Measurements from ENCODE around the gene COL18A1. TPM values are rescaled to one million over a fixed set of nuclear protein-coding genes. Genes with fewer than 3 reads are reported as not detected.
"Not testable (repeated sequence)": the region's sequence is repeated elsewhere in the genome, so short reads cannot be mapped to it uniquely, and the experiment has no call there.

COL18A1 gene
- total and polyA plus RNA-seq, 9 of the 15 experiments (the other 6 are each of a cell fraction or from before 2014, with no cell fraction given), result 0.14 to 16.4 (median 2.0) TPM

- 9% methylated on average over 30 of the region's 30 CpGs for WGBS (ENCODE audit: insufficient coverage, low coverage, missing lambda C conversion rate)
- no peaks in the 10 kb centered on the region for H3K79me2 ChIP-seq (ENCODE audit: control insufficient read depth, insufficient read depth, low read length)
- in situ Hi-C loops (cut with MboI), result no loop called here
Measured at GRCh38 chr21:45560106-45561021, 155.4 kb downstream of the COL18A1 start.

DNA sequence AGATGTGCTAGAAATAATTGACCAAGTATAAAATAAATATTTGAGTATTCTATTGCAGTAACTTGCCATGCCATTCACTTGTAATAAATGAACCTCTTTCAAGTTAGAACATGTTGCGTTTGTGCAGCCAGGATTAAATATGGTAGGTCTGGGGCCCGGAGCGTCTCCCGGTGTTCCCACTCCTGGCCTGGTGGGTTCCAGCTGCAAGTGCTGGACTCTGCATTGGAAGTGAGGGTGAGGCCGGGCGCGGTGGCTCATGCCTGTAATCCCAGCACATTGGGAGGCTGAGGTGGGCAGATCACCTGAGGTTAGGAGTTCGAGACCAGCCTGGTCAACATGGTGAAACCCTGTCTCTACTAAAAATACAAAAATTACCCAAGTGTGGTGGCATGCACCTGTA is 156.3 kb downstream of the COL18A1 start:
- H3K27ac ChIP-seq (ENCODE audit: extremely low read depth, low read depth, low read length); H4K20me1 ChIP-seq (replicated peaks; ENCODE audit: control insufficient read depth, insufficient read depth, low read length); H3K79me2 ChIP-seq (ENCODE audit: control insufficient read depth, insufficient read depth, low read length); FAIRE-seq; H2AFZ ChIP-seq (ENCODE audit: low read depth, low read length); H3K9ac ChIP-seq (ENCODE audit: insufficient read depth in 1 of 2, low read depth in 2 of 2, low read length in 2 of 2); H3K36me3 ChIP-seq (ENCODE audit: control insufficient read depth, insufficient read depth, low read length); DNase-seq (ENCODE audit: extremely low read depth in 1 of 4, low spot score in 3 of 4); H3K4me3 ChIP-seq; H3K9me3 ChIP-seq (replicated peaks; ENCODE audit: control insufficient read depth, insufficient read depth, low read depth, low read length); BruUV-seq (replicated peaks); intact Hi-C loops (cut with micrococcal nuclease); POLR2A ChIA-PET; H3K4me2 ChIP-seq (ENCODE audit: insufficient read depth, low read length); CTCF ChIA-PET (ENCODE audit: low intra/inter-chr PET ratio); ATAC-seq; H3K9me1 ChIP-seq (ENCODE audit: control insufficient read depth, insufficient read depth, low read length); in situ Hi-C loops (cut with MboI): not testable (repeated sequence)
- peaks cover 51 to 82% of the 10 kb centered on the region in 2 experiments for H3K27me3 ChIP-seq (ENCODE audit: control insufficient read depth in 2 of 2, insufficient read depth in 2 of 2, low read length in 2 of 2)
- H3K4me1 ChIP-seq (replicated peaks in 1 of 2; ENCODE audit: control insufficient read depth in 2 of 2, insufficient read depth in 2 of 2, low read length in 2 of 2), result peaks cover 0 to 23% of the 10 kb centered on the region in 2 experiments; a peak in 2 of 5 replicates
- WGBS (ENCODE audit: insufficient coverage, low coverage, missing lambda C conversion rate), result 15% methylated on average over 8 of the region's 8 CpGs

More at GRCh38 chr21:45560106-45561021, 155.4 kb downstream of the COL18A1 start:
- ChIA-PET CTCF (ENCODE audit: low intra/inter-chr PET ratio) (no interaction called here), POLR2A (no interaction called here)
- TF ChIP-seq CBX2 (IDR thresholded peaks at IDR 0.05; ENCODE audit: insufficient read depth, low read length, poor library complexity, severe bottlenecking), result no peak
- no peak for TF ChIP-seq HES1 (IDR thresholded peaks at IDR 0.05; ENCODE audit: low read depth)
- TF ChIP-seq GMEB1 (CRISPR knock-in tag; IDR thresholded peaks at IDR 0.05), result no peak
- no peak for TF ChIP-seq STAT5B (CRISPR knock-in tag; IDR thresholded peaks at IDR 0.05)
- H3K27ac ChIP-seq (ENCODE audit: extremely low read depth, low read depth, low read length), result no peak overlapping the region
- peak overlapping the region in 1 of 2 experiments; percentile 52; a peak in 1 of 4 replicates for H3K9ac ChIP-seq (ENCODE audit: insufficient read depth in 1 of 2, low read depth in 2 of 2, low read length in 2 of 2)
- DNase-seq (ENCODE audit: extremely low read depth in 1 of 4, low spot score in 3 of 4), result no peak
- peaks cover 51 to 77% of the 10 kb centered on the region in 2 experiments for H3K27me3 ChIP-seq (ENCODE audit: control insufficient read depth in 2 of 2, insufficient read depth in 2 of 2, low read length in 2 of 2)
- H3K4me3 ChIP-seq, result no peak overlapping the region
- ATAC-seq, result no peak
- H3K4me1 ChIP-seq (replicated peaks in 1 of 2; ENCODE audit: control insufficient read depth in 2 of 2, insufficient read depth in 2 of 2, low read length in 2 of 2), result peaks cover 3 to 32% of the 10 kb centered on the region in 2 experiments; a peak in 2 of 5 replicates
- BruUV-seq (replicated peaks), result no TSS peak
- no peaks in the 10 kb centered on the region for H3K9me1 ChIP-seq (ENCODE audit: control insufficient read depth, insufficient read depth, low read length)
- no peak overlapping the region for H2AFZ ChIP-seq (ENCODE audit: low read depth, low read length)
- H3K9me3 ChIP-seq (replicated peaks; ENCODE audit: control insufficient read depth, insufficient read depth, low read depth, low read length), result peaks cover 8% of the 10 kb centered on the region; the same call in 1 of the 2 replicates
- no peaks in the 10 kb centered on the region for H4K20me1 ChIP-seq (replicated peaks; ENCODE audit: control insufficient read depth, insufficient read depth, low read length)
- peak; percentile 49 for FAIRE-seq
- H3K4me2 ChIP-seq (ENCODE audit: insufficient read depth, low read length), result no peak overlapping the region
- intact Hi-C loops (cut with micrococcal nuclease), result no loop called here
- H3K36me3 ChIP-seq (ENCODE audit: control insufficient read depth, insufficient read depth, low read length), result no peaks in the 10 kb centered on the region
